HG02610 (cell line): ENCODE results near the gene ZNF462.

Experiments
- ATAC-seq: cut with Tn5 transposase; IDR thresholded peaks from one replicate; pipeline ENCODE4 v1.9.1; 2021; ENCODE audit warnings: mild to moderate bottlenecking, moderate library complexity; ENCODE audit not compliant: unreplicated experiment

ZNF462 gene

GRCh38 chr9:107046692-107047091 is 183.7 kb downstream of the ZNF462 start:
- peak; percentile 86 for ATAC-seq

DNA sequence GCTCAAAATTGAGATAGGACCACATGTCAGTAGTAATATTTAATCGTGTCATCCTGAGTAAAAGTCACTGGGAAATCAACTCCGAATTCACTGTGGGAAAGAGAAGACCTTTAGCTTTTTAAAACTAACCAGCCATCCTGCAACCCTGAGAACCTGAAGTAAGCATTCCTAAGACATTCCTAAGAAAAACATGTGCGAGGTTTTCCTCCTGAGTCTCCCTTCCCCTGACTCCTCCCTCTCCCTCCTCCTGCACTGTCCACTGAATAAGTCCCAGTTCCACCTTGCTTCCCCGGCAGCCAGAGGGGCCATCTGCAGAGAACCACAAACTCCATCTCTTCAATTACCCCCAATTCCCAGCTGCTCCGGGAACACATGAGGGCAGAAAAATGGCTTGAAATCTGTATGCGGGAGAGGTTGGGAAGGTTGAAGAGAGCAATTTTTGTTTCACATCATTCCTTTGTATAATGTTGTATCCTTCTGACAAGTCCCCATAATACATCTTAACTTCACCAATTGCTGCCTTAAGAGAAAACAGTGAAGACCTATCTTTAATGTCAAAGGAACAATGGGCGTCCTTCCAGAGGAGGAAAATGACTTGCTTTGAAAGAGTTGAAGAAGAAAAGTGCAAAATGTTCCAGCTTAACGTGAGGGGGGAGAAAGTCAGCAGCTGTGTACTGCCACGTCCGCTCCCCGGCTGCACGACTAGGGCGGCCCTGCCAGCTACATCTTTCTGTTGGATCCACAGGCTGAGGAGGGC is 186.3 kb downstream of the ZNF462 start:
- no peak for ATAC-seq

GRCh38 chr9:107049803-107050184 is 186.8 kb downstream of the ZNF462 start:
- ATAC-seq: no peak

DNA sequence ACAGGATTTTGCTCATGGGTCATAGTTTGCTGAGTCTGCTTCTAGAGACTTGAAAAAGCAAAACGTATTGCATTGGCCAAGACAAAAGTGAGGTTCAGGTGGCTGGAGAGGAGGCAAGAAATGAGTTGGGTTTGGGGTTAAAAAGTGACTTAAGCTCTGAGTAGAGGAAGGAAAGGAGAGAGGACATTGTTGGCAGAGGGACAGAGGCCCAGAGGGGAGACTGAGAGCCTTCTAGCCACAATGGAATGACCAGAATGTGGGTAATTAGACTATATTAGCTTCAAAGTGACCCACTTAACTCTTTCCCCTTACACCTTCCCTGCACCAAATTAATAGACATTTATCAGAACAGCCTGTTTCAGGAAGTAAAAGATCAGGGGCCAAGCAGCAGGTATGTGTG is 188.4 kb downstream of the ZNF462 start:
- no peak for ATAC-seq

- ATAC-seq: no peak
Observed at GRCh38 chr9:107054146-107054545, 191.2 kb downstream of the ZNF462 start.

DNA sequence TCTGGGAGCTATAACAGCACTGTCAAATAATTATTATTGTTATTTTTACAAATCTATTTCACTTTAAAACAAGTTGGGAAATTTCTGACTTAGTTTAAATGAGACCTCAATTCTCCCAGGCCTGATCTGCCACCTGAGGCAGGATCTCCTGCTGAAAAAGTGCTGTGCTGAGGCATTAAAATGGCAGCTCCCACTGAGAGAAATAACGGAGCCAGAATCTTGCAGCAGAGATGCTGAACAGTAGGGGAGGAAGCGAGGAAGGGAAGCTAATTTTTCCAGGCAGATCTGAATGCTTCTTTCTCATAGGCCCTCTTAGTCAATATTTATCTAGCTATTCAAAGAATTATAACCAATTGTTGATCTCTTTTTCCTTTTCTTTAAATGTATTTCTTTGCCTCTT is 196.3 kb downstream of the ZNF462 start:
- ATAC-seq: no peak

DNA sequence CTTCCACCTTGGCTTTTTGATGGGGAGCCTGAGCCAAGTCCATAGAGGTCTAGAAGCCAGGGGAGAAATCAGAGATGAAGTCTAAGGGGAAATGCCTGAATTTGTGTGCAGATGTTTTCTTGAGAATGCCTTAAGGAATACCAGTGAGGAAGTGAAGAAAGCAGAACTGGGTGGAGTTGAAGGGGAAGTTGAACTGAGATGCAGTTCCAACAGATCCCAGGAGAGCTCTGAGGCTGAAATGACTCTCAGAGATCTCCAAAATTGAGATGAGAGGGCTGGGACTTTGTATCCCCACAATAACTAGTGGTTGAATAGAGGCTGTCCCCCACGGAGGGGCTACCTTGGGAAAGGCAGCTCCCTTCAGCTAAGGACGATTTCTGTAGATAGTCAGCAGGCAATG is 197.1 kb downstream of the ZNF462 start:
- ATAC-seq: no peak
